Motor neuron (in vitro differentiated cells): Measurements from ENCODE around the gene ABCB9. TPM values are rescaled to one million over a fixed set of nuclear protein-coding genes. Genes with fewer than 3 reads are reported as not detected.
A peak's percentile ranks its signal among the peaks of the same experiment; 100 is the strongest.
"Not testable (repeated sequence)": the region's sequence is repeated elsewhere in the genome, so short reads cannot be mapped to it uniquely, and the experiment has no call there.

Experiments used
- ATAC-seq, 8 experiments: fragments of 200-7000 bp; cut with Tn5 transposase; replicated peaks in 6 of 8; 2 replicates each; pipeline ENCODE4 v1.8.0; 2021; ENCODE audit warnings: mild to moderate bottlenecking in 8 of 8, moderate library complexity in 8 of 8
- H3K27ac ChIP-seq, 2 donors: fragments of 250-450 bp; sonication (Bioruptor Pico); 2 replicates each; pipeline ENCODE4 v1.9.0; 2021; ENCODE audit warnings: antibody characterized with exemption in 2 of 2, mild to moderate bottlenecking in 2 of 2, moderate library complexity in 1 of 2
- H3K4me1 ChIP-seq, 2 donors: fragments of 250-450 bp; sonication (Bioruptor Pico); replicated peaks in 1 of 2; 2 replicates each; pipeline ENCODE4 v1.6.1; 2021; ENCODE audit warnings: antibody characterized with exemption in 2 of 2, mild to moderate bottlenecking in 2 of 2, moderate library complexity in 1 of 2
- H3K4me3 ChIP-seq, 5 donors: fragments of 250-450 bp; sonication (Bioruptor Pico); 2 replicates each; pipeline ENCODE4 v1.9.0; 2021; ENCODE audit warnings: antibody characterized with exemption in 5 of 5, mild to moderate bottlenecking in 5 of 5, moderate library complexity in 4 of 5
- WGBS, 10 experiments: fragments of 450-650 bp; shearing (Covaris generic); methylation state at CpG; one replicate each; pipeline ENCODE4 v1.0.0; 2022; 5-methylcytosine and 5-hydroxymethylcytosine counted together
- in situ Hi-C, 9 experiments: fragments of 400-800 bp; cut with MboI; loops; one replicate each; pipeline ENCODE4 v1.15.0; 2021; ENCODE audit warnings: low sequenced_read_pairs in 9 of 9, low pct_unique_long_range_greater_than_20kb in 2 of 9; ENCODE audit not compliant: unreplicated experiment in 9 of 9
- total RNA-seq, 8 experiments: library from RNA; unstranded; fragments of 300-600 nt; gene quantifications; 2 replicates each; pipeline versions ENCODE4 v1.2.3 to v1.2.4, GENCODE V29; 2022

ABCB9 gene
- total RNA-seq, 8 experiments from 2014 or later: 5.2 to 23.6 (median 9.4) TPM

GRCh38 chr12:122929148-122929538, 37.1 kb downstream of the ABCB9 start:
- 58 to 90% (median 80%) methylated on average over 1 to 4 of the region's 14 CpGs; no CpG with 5 or more reads in 7 of the 10 experiments for WGBS, 10 experiments
- H3K4me3 ChIP-seq: no peak overlapping the region
- in situ Hi-C loops: no loop called here

GRCh38 chr12:122928404-122929147, 37.7 kb downstream of the ABCB9 start:
- in situ Hi-C loops: no loop called here

More at GRCh38 chr12:122929148-122929538, 37.1 kb downstream of the ABCB9 start:
- ATAC-seq: no peak
- H3K4me1 ChIP-seq: peaks cover 0 to 5% of the 10 kb centered on the region in 2 donors
- no peak overlapping the region for H3K27ac ChIP-seq

GRCh38 chr12:122927756-122928403, 38.4 kb downstream of the ABCB9 start:
- no peak overlapping the region for H3K4me3 ChIP-seq
- no peak for ATAC-seq
- 76 to 100% (median 86%) methylated on average over 2 to 7 of the region's 11 CpGs; no CpG with 5 or more reads in 2 of the 10 experiments for WGBS, 10 experiments
- in situ Hi-C loops: no loop called here
- H3K4me1 ChIP-seq: peaks cover 0 to 5% of the 10 kb centered on the region in 2 donors
- H3K27ac ChIP-seq: no peak overlapping the region

More at GRCh38 chr12:122928404-122929147, 37.7 kb downstream of the ABCB9 start:
- WGBS, 10 experiments: 68 to 80% (median 76%) methylated on average over 2 to 7 of the region's 12 CpGs; no CpG with 5 or more reads in 6 of the 10 experiments
- peak in 1 of 8 experiments; percentile 57 for ATAC-seq
- peaks cover 0 to 5% of the 10 kb centered on the region in 2 donors for H3K4me1 ChIP-seq
- no peak overlapping the region for H3K4me3 ChIP-seq
- H3K27ac ChIP-seq: no peak overlapping the region

GRCh38 chr12:122921917-122922316, 44.3 kb downstream of the ABCB9 start:
- no peak for ATAC-seq
- H3K4me1 ChIP-seq: peaks cover 0 to 4% of the 10 kb centered on the region in 2 donors
- in situ Hi-C loops: no loop called here
- H3K27ac ChIP-seq: no peak overlapping the region
- WGBS, 10 experiments: 44 to 89% (median 69%) methylated on average over 1 to 7 of the region's 8 CpGs; no CpG with 5 or more reads in 2 of the 10 experiments
- no peak overlapping the region for H3K4me3 ChIP-seq

GRCh38 chr12:122920687-122921086, 45.6 kb downstream of the ABCB9 start:
- no peak overlapping the region for H3K4me3 ChIP-seq
- WGBS, 10 experiments: 74 to 100% (median 80%) methylated on average over 1 to 3 of the region's 5 CpGs
- no peak for ATAC-seq
- no peak overlapping the region for H3K27ac ChIP-seq
- peaks cover 0 to 4% of the 10 kb centered on the region in 2 donors for H3K4me1 ChIP-seq
- in situ Hi-C loops: no loop called here

- in situ Hi-C loops: no loop called here
- Histone ChIP-seq H3K4me1 (peaks cover 0 to 4% of the 10 kb centered on the region in 2 donors), H3K4me3 (no peak overlapping the region), H3K27ac (no peak overlapping the region)
- ATAC-seq: peak in 1 of 8 experiments; percentile 5
- WGBS, 10 experiments: 13 to 53% (median 40%) methylated on average over 1 to 2 of the region's 2 CpGs; no CpG with 5 or more reads in 5 of the 10 experiments
Observed at GRCh38 chr12:122918827-122919226, 47.4 kb downstream of the ABCB9 start.

GRCh38 chr12:122917507-122918121, 48.6 kb downstream of the ABCB9 start:
- Histone ChIP-seq H3K4me1 (peaks cover 0 to 4% of the 10 kb centered on the region in 2 donors), H3K27ac (no peak overlapping the region), H3K4me3 (no peak overlapping the region)
- ATAC-seq: peak in 7 of 8 experiments; percentile 16 to 95 (median 91)
- in situ Hi-C loops: no loop called here
- 0 to 80% (median 50%) methylated on average over 1 to 7 of the region's 9 CpGs; no CpG with 5 or more reads in 3 of the 10 experiments for WGBS, 10 experiments

GRCh38 chr12:122909442-122910288, 56.6 kb downstream of the ABCB9 start:
- ATAC-seq: peak in 6 of 8 experiments; percentile 46 to 98 (median 51)
- no peak overlapping the region for H3K27ac ChIP-seq
- 0 to 79% (median 48%) methylated on average over 1 to 11 of the region's 12 CpGs for WGBS, 10 experiments
- peaks cover 0 to 7% of the 10 kb centered on the region in 2 donors for H3K4me1 ChIP-seq
- H3K4me3 ChIP-seq: no peak overlapping the region
- in situ Hi-C loops: no loop called here

- Histone ChIP-seq H3K4me3 (no peak overlapping the region), H3K4me1 (peaks cover 0 to 7% of the 10 kb centered on the region in 2 donors), H3K27ac (no peak overlapping the region)
- in situ Hi-C loops: no loop called here
- ATAC-seq: no peak
- 76 to 100% (median 92%) methylated on average over 1 to 6 of the region's 6 CpGs; no CpG with 5 or more reads in 1 of the 10 experiments for WGBS, 10 experiments
Observed at GRCh38 chr12:122908915-122909314, 57.3 kb downstream of the ABCB9 start.

GRCh38 chr12:122905258-122905657, 61.0 kb downstream of the ABCB9 start:
- H3K4me3 ChIP-seq, ATAC-seq, in situ Hi-C loops, H3K27ac ChIP-seq, H3K4me1 ChIP-seq: not testable (repeated sequence)
- 72 to 86% (median 84%) methylated on average over 2 to 4 of the region's 5 CpGs; no CpG with 5 or more reads in 6 of the 10 experiments for WGBS, 10 experiments

- WGBS, 10 experiments: 34 to 79% (median 57%) methylated on average over 1 to 7 of the region's 7 CpGs; no CpG with 5 or more reads in 1 of the 10 experiments
- in situ Hi-C loops: no loop called here
- H3K4me3 ChIP-seq: no peak overlapping the region
- no peak overlapping the region for H3K27ac ChIP-seq
- no peak for ATAC-seq
- no peaks in the 10 kb centered on the region for H3K4me1 ChIP-seq
Observed at GRCh38 chr12:122903693-122904034, 62.6 kb downstream of the ABCB9 start.

GRCh38 chr12:122902854-122903692, 63.2 kb downstream of the ABCB9 start:
- in situ Hi-C loops: no loop called here
- Histone ChIP-seq H3K27ac (no peak overlapping the region), H3K4me1 (no peaks in the 10 kb centered on the region), H3K4me3 (no peak overlapping the region)
- peak in 3 of 8 experiments; percentile 40 to 88 (median 46) for ATAC-seq
- 19 to 54% (median 40%) methylated on average over 2 to 10 of the region's 10 CpGs for WGBS, 10 experiments
